Measurements from ENCODE around the gene RUNX1.
A peak's percentile ranks its signal among the peaks of the same experiment; 100 is the strongest.

The RUNX1 gene

DNA sequence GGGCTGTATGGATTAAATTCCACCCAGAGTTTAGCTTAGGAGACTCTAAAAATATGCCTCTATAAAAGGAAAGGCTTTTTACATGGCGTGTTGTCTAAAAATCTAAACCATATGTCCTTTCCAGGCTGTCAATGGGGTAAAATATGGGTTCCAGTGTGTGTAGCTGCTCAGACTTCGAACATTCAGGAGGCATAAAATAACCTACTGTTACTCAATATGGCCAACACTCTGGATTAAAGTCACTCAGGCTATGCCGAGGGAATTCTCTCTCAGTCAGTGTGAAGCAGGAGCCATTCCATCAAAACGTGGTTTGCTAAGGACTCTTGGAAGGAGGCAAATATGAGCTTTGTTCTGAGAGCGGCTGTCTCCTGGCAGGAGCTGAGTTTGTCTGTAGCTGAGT lies 135.3 kb downstream of the RUNX1 start:
- DNase-seq, result no peak

DNA sequence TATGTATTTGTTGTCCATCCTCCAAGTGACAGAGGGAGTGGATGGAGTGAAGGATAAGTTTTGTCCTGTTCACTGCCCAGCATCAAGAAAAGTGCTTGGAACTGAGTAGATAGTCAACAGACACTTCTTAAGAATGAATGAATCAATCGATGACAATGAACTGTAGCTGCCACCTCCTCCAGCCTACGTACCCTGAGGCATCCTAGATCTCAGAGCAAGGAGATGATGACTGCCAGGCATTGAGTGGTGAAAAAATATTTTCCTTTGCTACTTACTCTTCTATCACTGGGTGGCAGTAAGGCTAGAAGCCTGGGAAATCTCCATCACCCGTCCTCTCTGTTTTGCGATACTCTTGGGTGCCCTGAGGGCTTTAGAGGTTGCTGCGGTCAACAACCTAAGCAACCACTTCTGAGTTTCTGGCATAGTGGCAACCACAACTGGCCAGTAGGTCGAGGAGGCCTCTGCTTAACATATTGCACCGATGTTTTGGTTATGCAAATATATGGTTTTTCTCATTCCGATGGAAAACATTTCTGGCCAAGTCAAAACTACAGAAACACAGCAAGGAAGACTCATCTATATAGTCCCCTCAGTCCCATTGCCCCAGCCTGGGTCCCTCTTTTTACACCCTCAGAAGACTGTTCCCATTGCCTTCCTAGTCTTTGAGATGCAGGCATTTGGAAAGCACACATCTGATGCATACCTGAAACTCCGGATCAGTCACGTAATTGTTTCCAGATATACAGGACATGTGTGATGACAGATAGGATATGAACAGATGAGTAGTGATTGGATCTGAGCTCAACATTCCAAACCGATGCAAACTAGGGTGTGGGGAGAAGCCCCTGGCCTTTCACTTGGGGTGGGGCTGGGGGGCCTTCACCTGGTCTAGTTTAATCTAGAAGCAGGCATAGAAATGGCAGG lies 136.8 kb downstream of the RUNX1 start:
- DNase-seq, result no peak

DNA sequence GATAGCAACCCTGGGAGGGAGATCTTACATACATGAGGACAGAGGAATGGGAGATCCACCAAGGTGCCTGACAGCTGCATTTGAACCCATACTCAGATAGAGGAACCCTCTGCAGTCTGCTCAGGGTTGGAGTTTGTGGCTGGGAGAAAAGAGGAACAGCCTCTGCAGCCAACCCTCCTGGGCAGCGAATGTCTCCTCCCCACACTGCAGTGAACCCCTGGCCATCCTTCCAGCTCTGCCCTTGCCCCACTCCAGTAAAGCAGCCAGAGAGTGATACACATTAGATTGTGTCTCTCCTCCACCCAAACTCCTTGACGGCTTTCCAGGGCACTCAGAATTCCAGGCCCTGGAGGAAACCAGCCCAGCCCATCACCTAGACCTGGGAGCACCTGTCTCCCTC lies 137.7 kb downstream of the RUNX1 start:
- DNase-seq, result no peak

DNA sequence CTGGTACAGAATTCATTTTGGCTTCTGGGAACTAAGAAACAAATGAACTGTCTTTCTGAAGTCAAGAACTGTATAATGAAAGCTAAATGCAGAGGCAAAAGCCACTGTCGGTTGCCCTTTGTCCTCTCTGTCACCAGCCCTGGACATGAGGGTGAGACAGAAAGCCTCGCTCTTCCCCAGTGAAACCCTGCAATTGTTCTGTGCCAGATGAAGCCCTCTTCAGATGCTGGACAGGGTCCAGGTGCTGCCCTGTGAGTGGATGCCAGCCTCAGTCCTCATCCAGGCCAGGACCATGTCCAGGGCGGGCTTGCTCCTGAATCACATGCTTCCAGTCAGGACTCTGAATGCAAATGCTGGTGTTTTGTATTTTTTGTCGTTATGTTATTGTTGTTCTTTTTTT lies 138.7 kb downstream of the RUNX1 start:
- DNase-seq, result no peak

DNA sequence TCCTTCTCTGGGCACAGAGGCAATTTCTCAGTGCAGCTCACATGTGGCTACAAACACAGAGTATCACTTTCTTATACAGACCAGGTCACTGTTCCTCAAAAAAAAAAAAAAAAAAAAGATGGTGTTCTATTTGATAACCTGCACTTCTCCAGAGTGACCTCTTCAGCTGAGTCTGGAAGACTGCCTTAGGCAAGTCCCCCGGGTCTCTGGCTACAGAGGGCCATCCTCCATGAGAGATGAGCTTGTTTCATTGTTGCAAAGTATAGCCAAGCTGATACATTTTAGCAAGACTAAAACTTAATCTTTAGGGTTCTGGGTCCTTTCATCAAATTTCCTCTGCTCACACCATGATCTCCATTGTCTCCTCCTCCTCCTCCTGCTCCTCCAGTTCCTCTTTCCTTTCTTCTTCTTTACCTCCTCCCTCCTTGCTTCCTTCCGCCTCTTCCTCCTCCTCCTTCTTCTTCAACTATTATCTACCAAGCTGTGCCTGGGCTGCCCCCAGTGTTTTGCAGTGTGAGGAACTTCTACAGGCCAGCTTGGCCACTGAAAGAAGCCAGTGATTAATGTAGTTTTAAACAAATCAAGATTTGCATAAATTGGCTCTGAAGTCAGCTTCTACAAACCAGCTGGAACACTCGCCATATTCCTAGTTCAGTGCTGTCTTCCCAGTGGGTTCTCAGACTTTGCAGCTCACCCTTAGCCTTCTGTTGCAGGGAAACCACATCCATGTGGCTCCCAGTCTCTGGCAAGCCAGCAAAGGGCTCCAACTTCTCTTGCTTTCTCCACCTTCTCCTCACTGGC lies 139.4 kb downstream of the RUNX1 start:
- DNase-seq, result no peak

DNA sequence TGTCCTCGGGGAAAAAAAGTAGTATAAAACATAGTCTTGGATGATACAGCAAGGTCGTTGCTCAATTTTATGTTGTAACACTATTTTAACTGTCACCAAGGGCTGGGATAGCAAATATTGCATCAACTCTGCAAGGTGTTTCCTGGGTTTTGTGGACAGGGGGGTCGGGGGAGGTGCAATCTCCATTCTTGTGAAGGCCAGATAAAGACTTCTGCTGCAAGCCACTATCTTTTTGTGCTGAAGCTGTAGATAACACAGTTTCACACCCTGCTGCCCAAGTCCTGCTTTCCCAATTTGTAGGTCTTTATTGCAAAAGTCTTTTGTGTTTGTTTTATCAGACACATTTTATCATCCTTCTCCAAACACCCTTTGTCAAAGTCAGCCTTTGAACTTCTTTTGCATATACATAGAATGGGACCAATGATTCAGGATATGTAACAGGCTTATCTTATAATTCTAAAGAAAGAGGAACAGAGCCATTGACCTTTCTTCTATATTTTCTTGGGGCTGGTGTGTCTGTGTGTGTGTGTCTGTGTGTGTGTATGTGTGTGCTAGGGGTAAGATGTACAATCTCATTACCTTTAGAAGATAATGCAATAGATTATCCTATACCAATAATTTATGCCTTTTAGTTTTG lies 140.6 kb downstream of the RUNX1 start:
- no peak for DNase-seq

DNA sequence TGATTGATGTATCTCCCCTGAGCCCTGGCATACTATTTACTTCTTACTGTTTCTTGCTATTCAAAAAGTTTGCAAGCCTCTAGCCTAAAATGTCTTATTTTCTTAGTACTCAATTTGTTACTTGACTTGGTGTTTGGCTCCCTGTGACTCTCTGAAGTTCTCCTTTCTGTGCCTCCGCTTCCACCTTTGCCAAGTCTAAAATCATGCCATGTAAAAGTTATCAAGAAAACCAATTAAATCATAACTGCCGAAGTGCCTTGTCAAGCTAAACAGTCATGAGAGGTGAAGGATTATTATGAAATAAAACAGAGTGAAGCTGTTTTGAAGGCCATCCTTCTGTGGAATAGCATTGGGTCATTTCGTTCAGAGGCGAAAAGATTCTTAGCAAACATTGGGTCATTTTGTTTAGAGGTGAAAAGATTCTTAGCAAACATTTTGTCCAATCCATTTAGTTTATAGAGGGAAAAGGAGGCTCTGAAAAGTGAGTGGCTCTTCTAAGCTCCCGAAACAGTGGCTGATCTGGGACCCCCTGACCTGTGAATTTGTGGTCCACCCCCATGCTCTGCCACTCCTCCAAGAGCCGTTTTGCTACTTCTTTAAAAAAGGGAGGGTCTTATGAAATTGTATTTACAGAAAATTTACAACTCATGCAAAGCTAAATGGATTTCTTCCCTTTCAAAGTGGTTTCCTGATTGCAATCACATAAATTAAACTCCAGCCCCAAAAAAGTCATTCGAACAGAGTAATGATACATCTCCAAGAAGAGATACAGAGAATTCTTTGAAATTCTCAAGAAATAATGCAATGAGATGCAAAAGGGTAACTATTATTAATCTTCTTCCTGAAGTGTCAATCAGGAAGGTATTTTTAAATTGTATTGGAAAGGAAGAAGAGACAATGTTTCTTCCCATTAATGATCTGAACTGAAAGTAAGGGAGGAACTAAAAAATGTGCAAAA lies 141.4 kb downstream of the RUNX1 start:
- no peak for DNase-seq

DNA sequence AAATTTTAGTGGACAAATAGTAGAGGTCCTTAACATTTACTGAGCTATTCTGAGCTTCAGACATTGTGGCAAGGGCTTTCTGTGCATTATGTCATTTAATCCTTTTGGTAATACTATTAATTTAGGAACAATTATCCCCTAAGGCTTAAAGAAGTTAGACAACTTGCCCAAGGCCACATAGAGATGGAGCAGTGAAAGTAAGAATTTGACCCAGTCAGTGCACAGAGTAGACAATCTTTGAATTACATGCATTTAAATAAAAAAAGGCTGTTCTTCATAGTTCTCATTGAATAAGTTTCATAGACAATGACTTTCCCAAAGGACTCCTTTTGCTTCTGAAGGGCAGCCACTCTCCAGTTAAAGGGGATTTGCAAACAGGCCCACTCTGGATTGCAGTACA lies 142.7 kb downstream of the RUNX1 start:
- no peak for DNase-seq

DNA sequence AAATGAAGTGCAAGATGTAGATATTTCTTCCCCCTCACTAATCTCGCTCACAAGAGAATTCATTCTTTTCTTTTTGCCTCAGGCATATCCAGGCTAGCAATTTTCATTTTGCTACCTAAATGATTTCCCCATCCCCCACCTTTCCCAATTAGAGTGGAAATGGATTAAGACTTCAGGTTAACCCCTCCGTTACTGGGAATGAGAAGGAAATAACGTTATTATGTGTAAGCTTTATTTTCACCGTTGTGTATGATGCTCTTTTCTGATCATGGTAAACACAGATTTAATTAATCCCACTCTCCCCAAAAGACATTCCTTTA lies 143.9 kb downstream of the RUNX1 start:
- no peak for DNase-seq

DNA sequence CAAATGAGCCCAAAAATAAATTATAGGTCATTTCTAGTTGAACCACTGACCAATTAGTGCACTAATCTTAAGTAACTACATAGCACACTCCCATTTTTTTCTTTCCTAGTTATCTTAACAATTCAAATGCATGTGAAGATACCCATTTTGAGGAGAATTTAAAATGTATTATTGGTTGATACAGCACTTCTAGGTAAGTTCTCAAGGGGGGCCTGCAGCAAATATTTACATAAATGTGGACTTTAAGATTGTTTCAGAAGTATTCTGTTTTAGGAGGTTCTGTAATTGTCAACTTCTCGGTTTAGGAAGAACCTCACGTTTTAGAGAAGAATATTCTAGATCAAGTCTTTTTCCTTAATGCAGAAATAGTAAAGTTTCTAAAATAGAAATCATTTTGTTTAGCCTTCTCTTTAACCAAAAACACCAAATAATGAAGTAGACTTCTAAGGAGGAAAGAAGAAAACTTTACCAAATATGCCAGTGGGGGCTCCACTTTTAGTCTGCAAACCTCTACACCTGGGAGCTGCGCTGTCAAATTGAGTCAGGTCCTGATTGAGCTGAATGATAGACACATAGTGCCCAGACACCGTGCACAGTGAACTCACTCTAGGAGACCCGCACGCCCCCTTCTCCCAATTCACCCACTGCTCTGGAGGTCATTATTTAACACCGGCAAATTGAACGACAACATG lies 144.4 kb downstream of the RUNX1 start:
- DNase-seq, result no peak

DNA sequence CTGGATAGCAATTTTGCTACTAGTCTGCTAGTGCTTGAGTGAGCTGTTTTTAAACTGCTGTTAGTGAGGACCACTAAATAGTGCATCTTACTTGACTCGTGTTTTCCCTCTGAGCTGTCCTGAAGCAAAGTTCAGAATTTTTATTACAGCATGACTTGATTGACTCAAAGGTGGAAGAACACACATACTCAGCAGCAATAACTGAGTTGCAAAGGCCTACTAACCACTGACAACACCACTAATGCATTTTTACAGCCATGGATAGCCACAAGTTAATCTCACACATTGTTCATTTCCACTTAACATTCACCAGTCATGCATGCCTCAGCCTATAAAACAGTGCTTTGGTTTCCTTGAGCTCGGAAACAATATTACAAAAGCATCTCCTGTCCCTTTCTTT lies 148.7 kb downstream of the RUNX1 start:
- DNase-seq, result no peak

DNA sequence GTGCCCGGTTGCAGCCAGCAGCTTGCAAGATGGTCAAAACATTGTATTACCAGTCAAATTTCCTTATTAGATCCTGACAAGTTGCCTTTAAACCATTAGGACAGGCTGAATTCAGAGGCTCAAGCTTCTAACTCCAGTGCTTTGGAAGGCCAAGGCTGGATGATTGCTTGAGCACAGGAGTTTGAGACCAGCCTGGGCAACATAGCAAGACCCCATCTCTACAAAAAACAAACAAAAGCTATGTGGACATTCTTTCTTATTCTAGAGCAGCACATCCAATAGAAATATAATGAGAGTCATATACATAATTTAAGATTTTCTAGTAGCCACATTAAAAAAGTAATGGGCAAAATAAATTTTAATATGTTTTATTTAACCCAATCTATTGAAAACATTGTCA lies 149.3 kb downstream of the RUNX1 start:
- no peak for DNase-seq

DNA sequence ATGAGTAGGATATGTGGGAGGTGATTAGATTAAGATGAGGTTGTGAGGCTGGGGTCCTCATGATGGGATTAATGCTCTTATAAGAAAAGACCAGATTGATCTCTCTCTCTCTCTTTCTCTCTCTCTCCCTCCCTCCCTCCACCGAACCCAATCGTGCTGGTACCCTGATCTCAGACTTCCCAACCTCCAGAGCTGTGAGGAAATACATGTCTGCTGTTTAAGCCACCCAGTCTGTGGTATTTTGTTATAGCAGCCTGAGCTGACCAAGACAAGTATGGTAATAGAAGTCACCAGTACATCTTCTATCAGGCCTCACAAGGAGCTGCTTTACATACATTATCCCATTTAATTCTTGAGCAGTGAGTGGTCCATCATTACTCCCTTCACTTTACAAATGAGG lies 149.8 kb downstream of the RUNX1 start:
- no peak for DNase-seq

DNA sequence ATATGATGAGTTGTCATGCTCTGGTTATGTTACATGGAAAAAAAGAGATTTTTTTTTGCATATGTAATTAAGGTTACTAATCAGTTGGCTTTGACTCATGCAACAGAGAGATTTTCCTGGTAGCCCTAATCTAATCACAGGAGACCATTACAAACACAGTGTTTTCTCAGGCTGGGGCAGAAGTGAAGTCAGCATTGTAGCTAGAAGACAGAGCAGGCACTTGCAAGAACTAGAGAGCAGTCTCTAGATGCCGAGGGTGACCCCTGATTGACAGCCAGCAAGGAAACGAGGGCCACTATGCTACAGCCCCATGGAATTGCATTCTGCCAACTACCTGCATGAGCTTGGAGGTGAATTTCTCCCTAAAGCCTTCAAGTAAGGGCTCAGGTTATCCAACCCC lies 151.3 kb downstream of the RUNX1 start:
- no peak for DNase-seq

DNA sequence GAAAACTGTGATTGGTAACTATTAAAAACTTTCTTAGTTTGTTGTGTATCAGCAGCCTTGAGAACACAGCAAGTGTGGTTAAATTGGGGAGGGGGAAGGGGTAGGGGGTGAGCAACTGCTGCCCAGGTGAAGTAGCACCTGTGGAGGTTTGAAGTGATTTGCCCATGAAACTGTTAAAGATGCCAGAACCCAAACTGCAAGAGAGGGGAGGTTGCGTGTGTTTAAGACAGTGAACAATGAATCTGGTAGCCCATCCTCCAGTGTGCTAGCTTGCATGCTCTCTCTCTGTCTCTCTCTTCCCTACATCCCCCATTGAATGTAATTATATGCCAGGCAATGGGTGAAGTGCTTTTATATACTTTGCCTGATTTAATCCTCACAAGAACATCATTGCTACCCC lies 154.7 kb downstream of the RUNX1 start:
- DNase-seq, result no peak

DNA sequence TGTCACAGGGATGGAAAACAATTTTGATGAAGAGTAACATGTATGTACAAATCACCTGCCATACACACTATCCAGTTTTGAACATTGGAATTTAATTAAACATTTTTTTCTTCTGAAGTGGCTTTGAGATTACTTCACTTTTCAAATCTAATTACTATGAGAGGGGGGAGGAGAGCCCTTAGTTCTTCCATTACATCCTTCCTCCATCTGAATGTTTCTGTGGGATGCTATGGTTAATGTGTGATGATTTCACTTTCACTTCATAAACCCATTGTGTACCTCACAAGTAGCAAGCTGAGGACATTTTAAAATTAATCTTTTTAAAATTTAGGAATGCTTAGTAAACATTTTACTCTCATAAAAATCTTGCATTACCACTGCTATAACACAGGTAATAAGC lies 156.9 kb downstream of the RUNX1 start:
- no peak for DNase-seq

DNA sequence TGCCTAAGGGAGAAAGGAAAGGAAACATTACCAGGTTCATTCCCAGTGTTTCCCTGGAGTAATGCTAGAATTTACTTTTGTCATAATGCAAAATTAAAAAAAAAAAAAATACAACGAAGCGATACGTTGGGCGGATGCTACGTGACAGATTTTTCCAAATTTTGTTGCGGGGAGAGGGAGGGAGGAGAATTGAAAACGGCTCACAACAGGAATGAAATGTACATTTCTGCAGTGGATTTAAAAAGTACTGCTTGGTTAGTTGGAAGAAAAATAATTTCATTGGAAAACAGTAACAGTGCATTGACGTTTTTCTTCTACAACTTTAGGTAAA lies 157.5 kb downstream of the RUNX1 start:
- DNase-seq, result no peak

DNA sequence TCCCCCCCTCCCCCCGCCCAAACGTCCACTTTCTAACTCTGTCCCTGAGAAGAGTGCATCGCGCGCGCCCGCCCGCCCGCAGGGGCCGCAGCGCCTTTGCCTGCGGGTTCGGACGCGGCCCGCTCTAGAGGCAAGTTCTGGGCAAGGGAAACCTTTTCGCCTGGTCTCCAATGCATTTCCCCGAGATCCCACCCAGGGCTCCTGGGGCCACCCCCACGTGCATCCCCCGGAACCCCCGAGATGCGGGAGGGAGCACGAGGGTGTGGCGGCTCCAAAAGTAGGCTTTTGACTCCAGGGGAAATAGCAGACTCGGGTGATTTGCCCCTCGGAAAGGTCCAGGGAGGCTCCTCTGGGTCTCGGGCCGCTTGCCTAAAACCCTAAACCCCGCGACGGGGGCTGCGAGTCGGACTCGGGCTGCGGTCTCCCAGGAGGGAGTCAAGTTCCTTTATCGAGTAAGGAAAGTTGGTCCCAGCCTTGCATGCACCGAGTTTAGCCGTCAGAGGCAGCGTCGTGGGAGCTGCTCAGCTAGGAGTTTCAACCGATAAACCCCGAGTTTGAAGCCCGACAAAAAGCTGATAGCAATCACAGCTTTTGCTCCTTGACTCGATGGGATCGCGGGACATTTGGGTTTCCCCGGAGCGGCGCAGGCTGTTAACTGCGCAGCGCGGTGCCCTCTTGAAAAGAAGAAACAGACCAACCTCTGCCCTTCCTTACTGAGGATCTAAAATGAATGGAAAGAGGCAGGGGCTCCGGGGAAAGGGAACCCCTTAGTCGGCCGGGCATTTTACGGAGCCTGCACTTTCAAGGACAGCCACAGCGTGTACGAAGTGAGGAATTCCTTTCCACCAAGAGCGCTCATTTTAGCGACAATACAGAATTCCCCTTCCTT lies 158.1 kb downstream of the RUNX1 start:
- no peak for DNase-seq

DNA sequence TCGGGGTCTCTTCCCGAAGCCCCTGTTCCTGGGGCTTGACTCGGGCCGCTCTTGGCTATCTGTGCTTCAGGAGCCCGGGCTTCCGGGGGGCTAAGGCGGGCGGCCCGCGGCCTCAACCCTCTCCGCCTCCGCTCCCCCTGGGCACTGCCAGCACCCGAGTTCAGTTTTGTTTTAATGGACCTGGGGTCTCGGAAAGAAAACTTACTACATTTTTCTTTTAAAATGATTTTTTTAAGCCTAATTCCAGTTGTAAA lies 158.7 kb downstream of the RUNX1 start:
- DNase-seq, result no peak

DNA sequence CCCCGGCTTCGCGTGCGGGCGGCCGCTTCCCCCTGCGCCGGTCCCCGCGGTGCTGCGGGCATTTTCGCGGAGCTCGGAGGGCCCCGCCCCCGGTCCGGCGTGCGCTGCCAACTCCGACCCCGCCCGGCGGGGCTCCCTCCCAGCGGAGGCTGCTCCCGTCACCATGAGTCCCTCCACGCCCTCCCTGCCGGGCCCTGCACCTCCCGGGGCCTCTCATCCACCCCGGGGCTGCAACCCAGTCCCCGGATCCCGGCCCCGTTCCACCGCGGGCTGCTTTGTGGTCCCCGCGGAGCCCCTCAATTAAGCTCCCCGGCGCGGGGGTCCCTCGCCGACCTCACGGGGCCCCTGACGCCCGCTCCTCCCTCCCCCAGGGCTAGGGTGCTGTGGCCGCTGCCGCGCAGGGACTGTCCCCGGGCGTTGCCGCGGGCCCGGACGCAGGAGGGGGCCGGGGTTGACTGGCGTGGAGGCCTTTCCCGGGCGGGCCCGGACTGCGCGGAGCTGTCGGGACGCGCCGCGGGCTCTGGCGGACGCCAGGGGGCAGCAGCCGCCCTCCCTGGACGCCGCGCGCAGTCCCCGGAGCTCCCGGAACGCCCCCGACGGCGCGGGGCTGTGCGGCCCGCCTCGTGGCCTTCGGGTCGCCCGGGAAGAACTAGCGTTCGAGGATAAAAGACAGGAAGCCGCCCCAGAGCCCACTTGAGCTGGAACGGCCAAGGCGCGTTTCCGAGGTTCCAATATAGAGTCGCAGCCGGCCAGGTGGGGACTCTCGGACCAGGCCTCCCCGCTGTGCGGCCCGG lies 159.2 kb downstream of the RUNX1 start:
- peak; percentile 72 for DNase-seq

DNA sequence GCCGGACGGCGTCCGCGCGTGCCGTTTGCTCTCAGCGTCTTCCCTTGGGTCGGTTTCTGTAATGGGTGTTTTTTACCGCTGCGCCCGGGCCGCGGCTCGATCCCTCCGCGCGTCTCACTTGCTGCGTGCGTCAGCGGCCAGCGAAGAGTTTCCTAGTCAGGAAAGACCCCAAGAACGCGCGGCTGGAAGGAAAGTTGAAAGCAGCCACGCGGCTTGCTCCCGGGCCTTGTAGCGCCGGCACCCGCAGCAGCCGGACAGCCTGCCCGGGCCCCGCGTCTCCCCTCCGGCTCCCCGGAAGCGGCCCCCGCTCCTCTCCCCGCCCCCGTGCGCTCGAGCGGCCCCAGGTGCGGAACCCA lies 159.8 kb downstream of the RUNX1 start:
- DNase-seq, result peak; percentile 50
